ENCODE measurements around the gene TMEM201.

DNA sequence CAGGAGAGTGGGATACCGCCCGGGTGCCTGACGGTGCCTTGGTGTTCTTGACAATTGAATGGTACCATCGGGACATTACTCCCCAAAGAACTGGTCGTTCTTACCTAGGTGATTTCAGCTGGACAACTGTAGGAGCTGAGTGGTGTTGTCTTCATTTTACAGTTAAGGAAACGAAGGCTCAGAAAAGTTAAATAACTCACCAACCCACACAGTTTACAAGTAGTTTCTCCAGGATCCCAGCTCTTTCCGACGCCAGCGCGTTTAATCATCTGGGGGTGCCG is 64.4 kb downstream of the TMEM201 start:
- TF ChIP-seq CTCF (IDR thresholded peaks at IDR 0.05) (no peak), TEAD4 (IDR thresholded peaks at IDR 0.05; ENCODE audit: borderline replicate concordance, insufficient read depth) (no peak), RFX5 (IDR thresholded peaks at IDR 0.05; ENCODE audit: low read length) (no peak), REST (IDR thresholded peaks at IDR 0.05; ENCODE audit: low read depth, low read length) (no peak), TAF1 (IDR thresholded peaks at IDR 0.05; ENCODE audit: borderline replicate concordance, low read depth, low read length) (no peak), USF1 (IDR thresholded peaks at IDR 0.05; ENCODE audit: borderline replicate concordance, low read depth) (no peak), FOXM1 (IDR thresholded peaks at IDR 0.05; ENCODE audit: low read depth) (no peak), EZH2phosphoT487 (IDR thresholded peaks at IDR 0.05; ENCODE audit: borderline replicate concordance, low read depth) (no peak), CHD2 (IDR thresholded peaks at IDR 0.05; ENCODE audit: low read length, partially characterized antibody) (no peak), SIN3A (IDR thresholded peaks at IDR 0.05; ENCODE audit: borderline replicate concordance, low read depth, low read length) (no peak), GABPA (IDR thresholded peaks at IDR 0.05; ENCODE audit: low read depth) (no peak), NRF1 (IDR thresholded peaks at IDR 0.05; ENCODE audit: low read depth, low read length) (no peak)
- TF ChIP-seq, protein P1, sequence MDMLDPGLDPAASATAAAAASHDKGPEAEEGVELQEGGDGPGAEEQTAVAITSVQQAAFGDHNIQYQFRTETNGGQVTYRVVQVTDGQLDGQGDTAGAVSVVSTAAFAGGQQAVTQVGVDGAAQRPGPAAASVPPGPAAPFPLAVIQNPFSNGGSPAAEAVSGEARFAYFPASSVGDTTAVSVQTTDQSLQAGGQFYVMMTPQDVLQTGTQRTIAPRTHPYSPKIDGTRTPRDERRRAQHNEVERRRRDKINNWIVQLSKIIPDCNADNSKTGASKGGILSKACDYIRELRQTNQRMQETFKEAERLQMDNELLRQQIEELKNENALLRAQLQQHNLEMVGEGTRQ (IDR thresholded peaks at IDR 0.05; ENCODE audit: borderline replicate concordance, low read depth, low read length): no peak
- TF ChIP-seq, protein P2, sequence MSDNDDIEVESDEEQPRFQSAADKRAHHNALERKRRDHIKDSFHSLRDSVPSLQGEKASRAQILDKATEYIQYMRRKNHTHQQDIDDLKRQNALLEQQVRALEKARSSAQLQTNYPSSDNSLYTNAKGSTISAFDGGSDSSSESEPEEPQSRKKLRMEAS (IDR thresholded peaks at IDR 0.05; ENCODE audit: low read depth): no peak

All from SK-N-SH (cell line).